T-helper 22 cell (primary cell): ENCODE results near the gene SLC43A1.
A peak's percentile ranks its signal among the peaks of the same experiment; 100 is the strongest.
"Not testable (repeated sequence)": the region's sequence is repeated elsewhere in the genome, so short reads cannot be mapped to it uniquely, and the experiment has no call there.

Source experiments
- DNase-seq: peaks from one replicate; pipeline ENCODE4 v3.0.0-alpha.2; 2020; ENCODE audit warnings: low read depth

SLC43A1 gene

DNA sequence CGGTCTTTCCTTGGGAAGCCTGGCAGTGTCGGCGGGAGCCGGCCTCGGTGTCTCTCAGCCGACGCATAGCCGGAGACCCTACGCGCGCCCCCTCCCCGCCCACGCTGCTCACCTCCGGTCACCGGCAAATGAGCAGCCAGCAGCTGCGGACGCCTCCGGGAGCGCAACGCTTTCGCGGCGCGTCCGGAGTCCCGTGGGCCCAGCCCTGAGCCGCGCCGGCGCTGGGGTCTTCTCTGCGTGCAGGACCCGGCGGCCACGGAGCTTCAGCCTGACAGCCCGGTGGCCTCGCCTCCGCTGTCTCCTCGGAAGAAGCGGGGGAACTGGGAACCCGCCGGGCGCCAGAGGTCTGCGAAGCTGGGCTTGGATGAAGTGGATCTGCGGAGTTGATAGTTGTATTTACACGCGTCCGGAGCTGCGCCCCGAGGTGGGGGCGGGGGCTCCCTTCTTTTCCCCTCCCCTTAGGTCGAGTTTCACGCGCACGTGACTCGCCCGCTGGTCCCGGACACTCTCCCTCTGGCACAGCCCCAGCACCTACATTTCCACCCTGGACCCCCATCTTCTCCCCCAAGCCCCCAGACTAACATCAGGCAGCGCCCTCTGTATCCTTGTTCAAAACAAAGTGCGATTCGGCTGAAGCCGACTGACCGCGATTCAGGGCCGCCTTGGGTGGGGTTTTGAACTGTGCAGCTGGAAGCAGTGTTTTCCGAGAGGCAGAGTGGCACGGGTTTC lies at the start of gene SLC43A1:
Gene SLC43A1 (minus strand): TSS at position 371 of the 729 bp plus-strand sequence. CDS start 1,591 bp downstream, outside the sequence.
- no peak for DNase-seq

DNA sequence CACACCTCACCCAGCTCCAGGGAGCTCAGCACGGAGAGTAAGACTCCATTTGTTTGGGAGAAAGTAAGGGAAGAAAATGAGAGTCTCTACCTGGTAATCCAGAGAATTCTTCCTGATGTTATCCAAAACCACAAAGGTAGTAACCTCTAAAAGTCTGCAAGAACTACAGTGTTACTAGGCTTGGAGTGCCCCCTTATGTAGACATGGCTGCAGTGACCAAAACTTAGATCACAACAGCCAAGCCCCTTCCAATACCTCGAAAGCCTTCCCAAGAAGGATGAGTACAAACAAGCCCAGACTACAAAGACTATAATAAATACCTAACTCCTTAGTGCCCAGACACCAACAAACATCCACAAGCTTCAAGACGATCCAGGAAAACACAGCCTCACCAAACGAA lies 47.1 kb upstream of the SLC43A1 start:
- DNase-seq: no peak

DNA sequence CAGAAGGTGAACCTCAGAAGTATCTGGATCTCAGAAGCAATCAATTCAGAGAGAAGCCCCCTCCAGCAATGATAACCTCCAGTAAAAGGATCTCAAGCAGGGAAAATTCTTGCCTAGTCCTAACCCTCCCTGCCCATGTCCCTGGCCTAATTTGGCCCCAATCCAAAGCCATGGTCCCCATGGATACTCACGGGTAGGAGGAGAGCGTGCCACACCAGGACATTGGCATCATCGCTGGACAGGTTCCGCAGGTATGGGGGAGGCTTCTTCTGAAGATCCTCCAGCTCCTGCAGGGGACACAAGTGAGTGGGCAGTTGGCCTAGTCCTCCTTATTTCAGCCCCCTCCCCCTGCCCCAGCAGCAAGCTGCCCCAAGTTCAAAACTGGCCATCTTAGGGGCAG lies 44.6 kb upstream of the SLC43A1 start:
- DNase-seq: no peak

DNA sequence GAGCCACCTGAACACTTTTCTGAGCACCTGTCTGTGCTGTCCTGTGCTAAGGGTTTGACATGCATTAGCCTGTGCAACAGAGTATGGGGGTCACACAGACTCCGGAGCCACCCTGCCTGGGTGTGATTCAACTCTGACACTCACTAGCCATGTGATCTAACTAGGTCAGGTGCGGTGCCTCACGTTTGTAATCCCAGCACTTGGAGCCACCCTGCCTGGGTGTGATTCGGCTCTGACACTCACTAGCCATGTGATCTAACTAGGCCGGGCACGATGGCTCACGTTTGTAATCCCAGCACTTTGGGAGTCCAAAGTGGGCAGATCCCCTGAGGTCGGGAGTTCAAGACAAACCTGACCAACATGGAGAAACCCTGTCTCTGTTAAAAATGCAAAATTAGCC lies 40.5 kb upstream of the SLC43A1 start:
- no peak for DNase-seq

DNA sequence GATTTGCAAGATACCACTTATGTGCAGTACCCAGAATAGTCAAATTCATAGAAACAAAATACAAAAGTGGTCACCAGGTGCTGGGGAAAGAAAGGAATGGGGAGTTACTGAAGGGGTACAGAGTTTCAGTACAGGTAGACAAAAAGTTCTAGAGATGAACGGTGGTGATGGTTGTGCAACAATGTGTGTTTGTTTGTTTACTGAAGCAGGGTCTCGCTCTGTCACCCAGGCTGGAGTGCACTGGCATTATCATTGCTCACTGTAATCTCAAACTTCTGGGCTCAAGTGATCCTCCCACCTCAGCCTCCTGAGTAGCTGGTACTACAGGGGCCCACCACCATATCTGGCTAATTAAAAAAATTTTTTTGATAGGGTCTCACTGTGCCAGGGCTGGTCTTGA lies 39.9 kb upstream of the SLC43A1 start:
- no peak for DNase-seq

DNA sequence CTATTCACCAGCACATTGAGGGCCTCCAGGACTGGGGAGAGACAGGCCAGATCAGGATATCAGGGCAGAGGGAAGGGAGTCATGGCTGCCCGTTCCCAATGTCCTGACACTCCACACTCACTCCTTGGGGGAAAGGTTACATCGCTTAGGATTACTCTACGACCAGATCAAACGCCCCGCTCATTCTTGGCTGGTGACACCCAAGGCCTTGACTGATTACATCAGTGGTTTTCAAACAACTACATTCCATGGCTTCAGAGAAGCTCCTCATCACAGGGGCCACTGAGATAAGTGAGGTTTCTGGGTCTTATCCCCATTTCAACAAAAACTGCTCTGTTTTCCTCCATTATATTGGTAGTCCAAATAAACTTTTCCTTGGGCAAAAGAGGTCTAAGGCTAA lies 37.0 kb upstream of the SLC43A1 start:
- no peak for DNase-seq

DNA sequence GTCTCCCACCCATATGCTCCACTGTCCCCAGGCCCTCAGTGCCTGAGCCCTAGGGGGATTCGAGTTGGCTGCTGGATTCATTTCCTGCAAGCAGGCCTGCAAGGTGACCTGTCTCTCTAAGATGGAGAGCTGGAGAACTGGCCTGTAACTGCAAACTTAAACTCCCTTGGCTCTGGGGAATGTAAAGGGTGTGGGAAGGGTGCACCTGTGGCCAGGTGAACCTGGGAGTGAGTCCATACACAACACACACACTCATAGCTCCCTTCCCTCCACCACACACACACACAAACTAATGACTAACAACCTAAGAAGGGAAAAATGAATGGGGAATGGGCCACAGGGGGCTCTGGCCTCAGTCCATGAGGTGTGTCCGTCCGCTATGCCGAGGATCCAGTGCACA lies 36.4 kb upstream of the SLC43A1 start:
- no peak for DNase-seq

DNA sequence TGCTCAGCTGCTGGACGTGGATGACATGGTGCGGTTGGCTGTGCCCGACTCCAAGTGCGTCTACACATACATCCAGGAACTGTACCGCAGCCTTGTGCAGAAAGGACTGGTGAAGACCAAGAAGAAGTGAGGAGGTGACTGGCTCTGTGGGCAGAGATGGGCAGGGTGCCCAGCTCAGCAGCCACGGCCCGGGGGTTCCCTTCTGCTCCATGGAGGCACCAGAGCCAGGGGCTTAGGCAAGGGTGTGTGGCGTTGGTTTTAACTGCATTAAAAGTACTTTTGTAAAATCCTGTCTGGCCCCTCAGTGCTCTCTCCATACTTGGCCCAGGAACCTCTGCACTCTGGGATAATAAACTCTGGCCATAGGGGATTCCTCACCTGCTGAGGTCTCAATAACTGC lies 34.5 kb upstream of the SLC43A1 start:
- DNase-seq: no peak

DNA sequence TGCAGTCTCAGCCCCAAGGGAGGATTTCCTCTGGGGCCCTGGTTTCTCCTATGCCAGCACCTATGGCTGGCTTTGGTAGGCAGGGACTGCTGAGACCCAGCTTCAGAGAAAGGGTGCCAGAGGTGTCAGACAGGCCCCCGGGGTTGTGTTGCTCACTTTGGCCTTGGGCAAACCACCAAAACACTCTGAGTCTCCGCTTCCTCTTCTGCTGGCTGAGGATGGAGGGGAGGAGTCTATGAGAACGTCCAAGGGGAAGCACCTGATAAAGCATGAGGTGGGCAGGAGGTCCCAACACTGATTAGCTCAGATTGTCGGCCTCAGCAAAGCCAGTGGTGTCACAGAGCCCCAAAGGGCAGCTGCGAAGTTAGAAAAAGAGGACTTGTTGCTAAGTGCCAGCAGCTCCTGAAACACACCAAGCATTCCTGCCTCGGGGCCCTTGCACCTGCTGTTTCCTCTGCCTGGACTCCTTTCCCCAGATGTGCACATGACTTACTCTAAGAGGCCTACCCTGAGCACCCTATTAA lies 32.4 kb upstream of the SLC43A1 start:
- no peak for DNase-seq

DNA sequence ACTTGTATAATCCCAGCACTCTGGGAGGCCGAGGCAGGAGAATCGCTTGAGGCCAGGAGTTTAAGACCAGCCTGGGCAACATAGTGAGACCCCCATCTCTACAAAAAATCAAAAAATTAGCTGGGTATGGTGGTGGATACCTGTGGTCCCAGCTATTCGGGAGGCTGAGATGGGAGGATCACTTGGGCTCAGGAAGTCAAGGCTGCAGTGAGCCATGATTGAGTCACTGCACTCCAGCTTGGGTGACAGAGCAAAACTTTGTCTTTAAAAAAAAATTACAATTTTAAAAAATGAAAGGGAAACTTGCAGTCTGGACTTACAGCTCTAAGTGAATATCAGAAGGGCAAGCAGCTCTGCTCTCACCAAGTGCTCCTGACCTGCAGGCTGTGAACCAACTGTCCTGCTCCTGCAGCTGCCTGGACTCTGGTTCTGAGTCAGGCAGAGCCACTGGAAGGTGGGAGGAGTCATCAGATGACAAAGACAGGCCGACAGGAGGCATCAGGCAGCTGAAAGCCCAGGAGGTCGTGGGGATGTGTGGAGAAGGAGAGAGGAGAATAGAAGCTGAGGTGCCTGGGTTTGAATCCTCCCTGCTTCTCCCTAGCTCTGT lies 31.5 kb upstream of the SLC43A1 start:
- DNase-seq: no peak

DNA sequence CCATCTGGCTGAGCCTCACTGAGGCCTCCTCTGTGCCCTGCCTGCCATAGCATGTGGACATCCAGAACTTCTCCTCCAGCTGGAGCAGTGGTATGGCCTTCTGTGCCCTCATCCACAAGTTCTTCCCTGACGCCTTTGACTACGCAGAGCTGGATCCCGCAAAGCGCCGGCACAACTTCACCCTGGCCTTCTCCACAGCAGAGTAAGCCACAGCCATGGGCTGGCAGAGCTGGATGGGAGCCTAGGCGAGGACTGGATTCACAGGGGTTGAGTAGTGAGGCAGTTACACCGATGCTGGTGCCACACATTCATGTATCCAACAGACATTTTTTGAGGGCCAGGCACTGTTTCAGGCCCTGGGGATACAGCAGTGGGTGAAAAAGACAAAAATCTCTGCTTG lies 30.9 kb upstream of the SLC43A1 start:
- DNase-seq: no peak

DNA sequence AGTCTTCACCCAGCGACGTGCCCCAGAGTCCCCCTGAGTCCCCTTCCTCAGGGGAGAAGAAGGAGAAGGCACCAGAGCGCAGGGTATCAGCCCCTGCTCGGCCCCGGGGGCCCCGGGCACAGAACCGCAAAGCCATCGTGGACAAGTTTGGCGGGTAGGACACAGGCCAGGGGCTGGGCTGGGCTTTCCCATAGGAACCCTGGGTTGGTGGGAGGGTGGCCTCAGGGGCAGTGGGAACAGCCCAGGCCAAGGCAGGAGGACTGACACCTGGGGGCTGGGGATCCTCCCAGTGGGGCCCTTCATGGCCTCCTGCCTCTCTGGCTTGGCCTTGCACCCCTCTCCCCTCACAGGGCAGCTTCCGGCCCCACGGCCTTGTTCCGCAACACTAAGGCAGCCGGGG lies 30.4 kb upstream of the SLC43A1 start:
- no peak for DNase-seq

DNA sequence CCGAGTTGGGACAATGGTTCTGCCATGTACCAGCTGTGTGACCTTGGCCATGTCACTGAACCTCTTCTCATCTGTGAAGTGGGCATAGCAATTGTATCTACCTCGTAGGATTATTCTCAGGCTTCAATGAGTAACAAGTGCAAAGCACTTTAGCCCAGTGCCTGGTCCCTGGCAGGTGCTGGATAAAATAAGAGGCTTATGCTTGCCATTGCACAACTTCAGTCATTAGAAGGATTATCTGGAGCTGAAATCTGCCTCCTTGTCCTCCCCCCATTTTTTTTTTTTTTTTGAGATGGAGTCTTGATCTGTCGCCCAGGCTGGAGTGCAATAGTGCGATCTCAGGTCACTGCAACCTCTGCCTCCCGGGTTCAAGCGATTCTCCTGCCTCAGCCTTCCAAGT lies 29.1 kb upstream of the SLC43A1 start:
- no peak for DNase-seq

DNA sequence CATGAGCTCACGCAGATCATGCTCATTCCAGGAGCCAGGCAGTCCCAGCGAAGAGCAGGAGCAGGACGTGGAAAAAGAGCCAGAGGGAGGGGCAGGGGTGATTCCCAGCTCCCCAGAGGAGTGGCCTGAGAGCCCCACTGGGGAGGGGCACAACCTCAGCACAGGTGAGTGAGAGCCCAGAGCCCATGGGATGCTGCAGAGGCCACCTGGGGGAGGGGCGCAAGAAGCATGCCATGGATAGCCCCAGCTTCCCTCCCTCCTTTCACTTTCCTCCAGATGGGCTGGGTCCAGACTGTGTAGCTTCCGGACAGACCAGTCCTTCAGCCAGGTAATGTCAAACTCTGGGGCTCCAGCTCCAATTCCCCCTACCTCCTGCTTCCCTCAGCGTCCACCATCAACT lies 28.1 kb upstream of the SLC43A1 start:
- no peak for DNase-seq

DNA sequence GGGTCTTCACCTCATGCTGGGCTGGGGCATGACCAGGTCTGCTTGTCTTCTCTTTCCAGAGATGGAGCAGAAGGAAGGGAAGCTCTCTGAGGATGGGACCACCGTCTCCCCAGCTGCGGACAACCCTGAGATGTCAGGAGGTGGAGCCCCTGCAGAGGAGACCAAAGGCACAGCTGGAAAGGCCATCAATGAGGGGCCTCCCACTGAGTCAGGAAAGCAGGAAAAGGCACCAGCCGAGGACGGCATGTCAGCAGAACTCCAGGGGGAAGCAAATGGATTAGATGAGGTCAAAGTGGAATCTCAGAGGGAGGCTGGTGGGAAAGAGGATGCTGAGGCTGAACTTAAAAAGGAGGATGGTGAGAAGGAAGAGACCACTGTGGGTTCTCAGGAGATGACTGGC lies 27.1 kb upstream of the SLC43A1 start:
- no peak for DNase-seq

DNA sequence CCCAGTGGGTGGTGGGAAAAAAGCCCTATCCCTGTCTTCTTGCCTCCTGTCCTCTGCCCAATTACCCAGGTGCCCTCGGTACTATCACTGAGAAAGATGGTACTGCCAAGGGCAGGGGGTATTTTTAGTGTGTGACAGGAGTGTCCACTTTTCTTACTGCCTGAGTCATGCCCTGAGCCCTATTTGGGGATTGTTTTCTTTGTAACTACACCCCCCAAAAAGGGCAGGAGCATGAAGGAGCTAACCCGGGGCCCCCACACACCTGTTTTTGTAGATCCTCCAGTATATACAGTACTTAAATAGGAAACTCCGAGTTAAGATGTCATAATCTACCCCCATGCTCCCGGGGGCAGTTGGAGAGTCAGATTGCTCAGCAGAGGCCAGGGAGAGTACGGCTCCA lies 25.7 kb upstream of the SLC43A1 start:
- no peak for DNase-seq

DNA sequence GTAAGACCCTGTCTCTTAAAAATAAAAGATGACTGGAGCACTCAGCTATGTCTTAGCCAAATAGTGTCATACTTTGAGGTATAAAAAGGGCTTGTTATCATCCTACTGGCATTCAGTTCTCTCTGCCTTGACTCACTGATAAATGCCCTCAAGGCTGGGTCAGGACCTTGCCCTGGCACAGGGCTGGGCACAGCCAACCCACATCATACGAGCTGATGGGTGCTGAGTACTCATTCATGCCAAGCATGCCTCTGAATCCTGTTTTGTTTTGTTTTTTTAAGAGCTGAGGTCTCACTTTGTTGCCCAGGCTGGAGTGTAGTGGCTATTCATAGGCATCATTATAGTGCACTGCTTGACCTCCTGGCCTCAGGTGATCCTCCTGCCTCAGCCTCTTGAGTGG lies 23.8 kb upstream of the SLC43A1 start:
- no peak for DNase-seq

DNA sequence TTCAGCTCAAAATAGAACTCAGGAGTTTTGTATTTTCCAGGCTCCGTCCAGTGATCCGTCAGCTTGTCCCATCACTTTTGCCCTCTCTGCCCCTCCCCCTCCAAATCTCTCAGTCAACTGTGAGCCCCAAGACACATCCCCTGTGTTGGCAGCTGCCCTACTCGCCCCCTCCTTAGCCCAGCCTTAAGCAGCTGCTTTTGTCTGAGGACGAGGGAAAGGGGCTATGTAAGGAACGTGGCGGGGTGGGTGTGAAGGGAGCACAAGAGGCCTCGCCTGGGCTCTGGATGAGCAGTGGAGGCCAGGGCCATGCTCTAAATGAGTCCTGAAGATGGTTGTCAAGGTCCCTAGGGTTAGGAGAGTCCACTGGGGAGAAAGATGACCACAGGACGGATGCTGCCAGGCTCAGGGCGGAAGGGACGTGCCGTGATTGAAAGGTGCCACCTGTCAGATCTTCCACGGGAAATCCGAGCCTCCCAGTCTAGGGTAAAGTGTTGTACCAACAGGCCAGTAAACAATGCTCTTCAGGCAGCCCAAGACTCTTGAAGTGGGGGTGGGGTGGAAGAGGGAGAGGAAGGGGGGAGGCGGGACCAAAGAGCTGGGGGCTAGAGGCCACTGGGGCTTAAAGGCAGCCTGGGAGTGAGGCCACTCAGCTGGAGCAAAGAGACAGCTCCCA lies 21.6 kb upstream of the SLC43A1 start, which contains the start of gene SMTNL1:
Gene SMTNL1 (plus strand): TSS at position 649 of the 673 bp plus-strand sequence. CDS start 5,048 bp downstream, outside the sequence.
- no peak for DNase-seq

DNA sequence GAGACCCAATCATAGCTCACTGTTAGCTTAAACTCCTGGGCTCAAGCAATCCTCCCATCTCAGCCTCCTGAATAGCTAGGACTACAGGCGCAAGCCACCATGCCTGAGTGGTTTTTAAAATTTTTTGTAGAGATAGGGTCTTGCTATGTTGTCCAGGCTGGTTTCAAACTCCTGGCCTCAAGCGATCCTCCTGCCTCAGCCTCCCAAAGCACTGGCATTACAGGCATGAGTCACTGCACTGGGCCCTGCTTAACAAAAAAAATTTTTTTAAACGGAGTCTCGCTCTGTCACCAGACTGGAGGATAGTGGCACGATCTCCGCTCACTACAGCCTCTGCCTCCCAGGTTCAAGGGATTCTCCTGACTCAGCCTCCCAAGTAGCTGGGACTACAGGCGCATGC lies 18.9 kb upstream of the SLC43A1 start:
- DNase-seq: not testable (repeated sequence)

DNA sequence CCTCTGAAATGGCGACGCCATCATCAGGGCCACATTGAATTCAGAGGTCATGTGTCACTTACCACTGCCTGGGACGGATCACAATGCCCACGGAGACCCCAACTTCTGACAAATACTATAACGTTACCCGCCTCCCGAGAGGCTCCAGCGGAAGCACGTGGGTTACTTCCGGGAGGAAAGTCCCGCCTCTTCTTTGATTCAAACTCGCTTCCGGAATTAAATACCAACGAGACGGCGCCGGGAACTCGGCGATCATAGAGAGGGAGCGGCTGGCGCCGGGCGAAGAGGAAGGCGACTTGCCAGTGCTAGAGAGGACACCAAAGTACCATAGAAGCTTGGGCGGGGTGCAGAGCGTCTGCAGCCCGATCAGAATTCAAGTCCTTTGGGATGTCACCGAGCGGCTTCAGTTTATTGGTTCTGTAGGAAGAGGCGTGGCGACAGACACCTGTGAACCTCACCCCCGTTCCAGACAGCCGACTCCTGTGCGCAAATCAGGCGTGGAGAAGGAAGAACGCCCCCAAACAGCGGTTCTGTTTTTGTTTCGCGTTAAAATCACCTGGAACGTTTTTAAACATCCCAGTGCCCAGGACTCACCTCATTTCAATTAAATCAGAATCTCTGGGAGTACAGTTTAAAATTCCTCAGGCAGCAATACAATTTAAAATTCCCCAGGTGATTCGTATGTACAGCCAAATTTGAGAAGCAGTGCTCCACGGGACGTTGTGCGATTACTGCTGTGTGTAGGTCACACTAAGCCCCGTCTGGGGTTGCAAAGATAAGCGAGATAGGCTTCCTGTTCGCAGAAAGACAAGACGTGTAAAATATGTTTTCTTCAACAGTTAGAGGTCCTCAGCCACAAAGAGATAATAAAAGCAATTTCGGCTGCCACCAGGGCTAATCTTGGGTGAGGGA lies 15.3 kb upstream of the SLC43A1 start, which contains the start of gene TIMM10:
Gene TIMM10 (minus strand): TSS at position 159 of the 912 bp plus-strand sequence. CDS start 565 bp downstream, outside the sequence.
- peak; percentile 92 for DNase-seq

DNA sequence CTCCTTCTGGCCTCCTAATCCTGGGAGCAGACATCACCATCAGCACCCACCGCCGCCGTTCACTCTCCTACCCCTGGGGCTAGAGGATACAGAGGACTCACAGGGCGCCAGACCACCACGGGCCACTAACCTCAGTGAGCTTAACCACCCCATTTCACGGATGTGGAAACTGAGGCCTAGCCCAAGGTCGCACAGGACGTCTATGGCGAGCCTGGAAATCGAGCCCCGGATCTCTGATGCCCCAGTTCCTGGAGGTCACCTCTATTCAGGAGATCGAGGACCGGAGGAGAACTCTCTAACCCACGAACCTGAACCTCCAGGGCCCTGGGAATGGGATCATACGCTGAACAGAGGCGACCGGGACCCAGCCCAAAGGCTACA lies 14.7 kb upstream of the SLC43A1 start:
- no peak for DNase-seq

DNA sequence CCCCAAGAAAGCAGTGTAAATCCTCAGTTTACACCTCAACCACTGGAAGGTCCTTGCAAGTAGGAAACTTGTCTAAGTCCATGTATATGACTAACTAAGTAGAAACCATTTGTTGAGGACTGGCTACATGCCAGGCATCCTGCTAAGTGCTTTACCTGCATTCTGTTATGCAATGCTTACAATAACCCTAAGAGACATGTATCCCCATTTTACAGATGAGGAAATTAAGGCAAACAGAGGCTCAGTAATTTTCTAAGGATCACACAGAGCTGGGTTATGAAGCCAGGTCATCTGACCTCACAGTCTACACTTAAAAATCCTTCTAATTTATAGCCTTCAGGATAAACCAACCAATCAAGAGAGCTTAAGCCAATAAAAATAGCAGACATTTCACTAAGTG lies 13.5 kb upstream of the SLC43A1 start:
- no peak for DNase-seq
